Measurements from ENCODE around the gene ZNF587.

DNA sequence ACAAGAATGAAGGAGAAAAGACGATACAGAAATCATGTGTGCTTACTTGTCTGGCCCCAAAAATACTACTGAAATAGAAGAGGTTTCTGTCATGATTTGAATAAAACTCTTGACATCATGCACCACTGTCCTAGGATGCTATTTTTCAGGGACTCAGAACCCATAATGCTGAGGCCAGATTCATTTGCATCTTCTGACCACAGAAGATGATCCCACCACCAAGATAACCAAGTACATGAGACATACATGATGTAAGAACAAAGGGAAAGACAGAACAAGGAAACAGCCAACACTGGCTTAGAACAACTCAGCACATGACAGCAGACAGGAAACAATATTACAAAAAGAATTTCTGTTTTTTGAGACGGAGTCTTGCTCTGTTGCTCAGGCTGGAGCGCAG, 37.4 kb upstream of the ZNF587 start:
- TF ChIP-seq ZNF382 (CRISPR knock-in tag; IDR thresholded peaks at IDR 0.05; ENCODE audit: borderline replicate concordance) (no peak), HES4 (CRISPR knock-in tag; IDR thresholded peaks at IDR 0.05; ENCODE audit: borderline replicate concordance) (no peak)
